ENCODE data around the gene NAT16. TPM values are rescaled to one million over a fixed set of nuclear protein-coding genes. Genes with fewer than 3 reads are reported as not detected.

The NAT16 gene
- total and polyA plus RNA-seq, 10 of the 15 experiments (the other 5 are each of a cell fraction or from before 2014, with no cell fraction given), result not detected

DNA sequence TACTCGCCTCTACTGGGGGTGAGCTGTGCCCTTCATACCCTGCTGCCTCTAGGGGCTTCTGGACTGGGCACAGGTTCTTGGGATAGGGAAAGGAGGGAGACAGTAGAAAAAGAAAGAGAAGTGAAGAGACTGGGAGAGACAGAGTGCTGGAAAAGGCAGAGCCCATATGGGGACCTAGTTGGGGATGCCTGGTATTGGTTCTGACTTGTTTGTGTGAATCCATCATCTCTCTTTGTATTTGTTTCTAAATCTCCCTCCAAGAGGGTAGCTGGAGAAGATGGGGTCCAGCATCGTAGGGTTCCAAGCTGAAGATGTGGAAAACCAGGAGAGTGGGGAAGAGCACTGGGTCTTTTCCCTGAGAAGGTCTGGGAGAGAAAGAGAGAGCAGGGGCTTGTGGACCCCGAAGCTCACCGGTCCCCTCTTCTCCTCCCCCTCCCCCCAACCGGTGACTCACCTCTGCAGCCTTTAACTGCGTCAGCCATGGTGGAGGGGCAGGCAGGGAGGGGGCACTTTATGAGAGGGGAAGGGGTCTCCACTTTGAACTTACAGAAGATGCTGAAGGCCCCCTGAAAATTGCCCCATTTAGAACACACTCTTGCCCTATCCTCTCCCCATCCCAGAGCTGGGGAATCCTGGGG is 11.6 kb downstream of the NAT16 start:
- H4K20me1 ChIP-seq (ENCODE audit: control insufficient read depth, insufficient read depth), result no peaks in the 10 kb centered on the region
- ChIA-PET POLR2A (interaction anchor here (0.7 kb wide), 1 partner anchor 24 kb away, joined by 4 read pairs; no protein-coding TSS in a partner anchor), SMC1A (ENCODE audit: uncharacterized antibody, unreplicated experiment) (interaction anchor here (1.2 to 1.8 kb wide), 2 partner anchors 24 to 26 kb away, joined by 4 to 9 read pairs; no protein-coding TSS in a partner anchor), RAD21 (ENCODE audit: unreplicated experiment) (interaction anchor here (0.7 to 1.8 kb wide), 2 partner anchors 25 to 1220 kb away, joined by 3 to 12 read pairs; no protein-coding TSS in a partner anchor), CTCF (interaction anchor here (0.6 to 6.1 kb wide), 3 partner anchors 27 to 34 kb away, joined by 4 to 80 read pairs (median 4); no protein-coding TSS in a partner anchor)
- H3K4me3 ChIP-seq, result no peak overlapping the region
- H3K27me3 ChIP-seq (replicated peaks in 1 of 2; ENCODE audit: control insufficient read depth in 2 of 2, insufficient read depth in 2 of 2, low read length in 1 of 2), result peaks cover 36 to 41% of the 10 kb centered on the region in 2 experiments
- TF ChIP-seq SMAD1 (IDR thresholded peaks at IDR 0.05; ENCODE audit: low read depth, partially characterized antibody) (no peak), ZZZ3 (IDR thresholded peaks at IDR 0.05; ENCODE audit: control insufficient read depth, insufficient read length, low read depth) (no peak), JUND (IDR thresholded peaks at IDR 0.05; ENCODE audit: low read depth, low read length) (no peak), NFXL1 (IDR thresholded peaks at IDR 0.05; ENCODE audit: borderline replicate concordance) (no peak), BRCA1 (IDR thresholded peaks at IDR 0.05; ENCODE audit: low read depth, low read length) (no peak), SMC3 (IDR thresholded peaks at IDR 0.05; ENCODE audit: borderline replicate concordance, low read length) (no peak), NBN (IDR thresholded peaks at IDR 0.05) (no peak), POLR2A (IDR thresholded peaks at IDR 0.05; ENCODE audit: low read depth, low read length) (no peak), CEBPB (IDR thresholded peaks at IDR 0.05; ENCODE audit: borderline replicate concordance in 1 of 2, low read depth in 2 of 2, low read length in 2 of 2) (no peak), ASH2L (IDR thresholded peaks at IDR 0.05; ENCODE audit: borderline replicate concordance, low read depth) (no peak), JUNB (IDR thresholded peaks at IDR 0.05) (no peak)
- TF ChIP-seq, protein P1, sequence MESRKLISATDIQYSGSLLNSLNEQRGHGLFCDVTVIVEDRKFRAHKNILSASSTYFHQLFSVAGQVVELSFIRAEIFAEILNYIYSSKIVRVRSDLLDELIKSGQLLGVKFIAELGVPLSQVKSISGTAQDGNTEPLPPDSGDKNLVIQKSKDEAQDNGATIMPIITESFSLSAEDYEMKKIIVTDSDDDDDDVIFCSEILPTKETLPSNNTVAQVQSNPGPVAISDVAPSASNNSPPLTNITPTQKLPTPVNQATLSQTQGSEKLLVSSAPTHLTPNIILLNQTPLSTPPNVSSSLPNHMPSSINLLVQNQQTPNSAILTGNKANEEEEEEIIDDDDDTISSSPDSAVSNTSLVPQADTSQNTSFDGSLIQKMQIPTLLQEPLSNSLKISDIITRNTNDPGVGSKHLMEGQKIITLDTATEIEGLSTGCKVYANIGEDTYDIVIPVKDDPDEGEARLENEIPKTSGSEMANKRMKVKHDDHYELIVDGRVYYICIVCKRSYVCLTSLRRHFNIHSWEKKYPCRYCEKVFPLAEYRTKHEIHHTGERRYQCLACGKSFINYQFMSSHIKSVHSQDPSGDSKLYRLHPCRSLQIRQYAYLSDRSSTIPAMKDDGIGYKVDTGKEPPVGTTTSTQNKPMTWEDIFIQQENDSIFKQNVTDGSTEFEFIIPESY (IDR thresholded peaks at IDR 0.05), result no peak
- TF ChIP-seq, protein P2, sequence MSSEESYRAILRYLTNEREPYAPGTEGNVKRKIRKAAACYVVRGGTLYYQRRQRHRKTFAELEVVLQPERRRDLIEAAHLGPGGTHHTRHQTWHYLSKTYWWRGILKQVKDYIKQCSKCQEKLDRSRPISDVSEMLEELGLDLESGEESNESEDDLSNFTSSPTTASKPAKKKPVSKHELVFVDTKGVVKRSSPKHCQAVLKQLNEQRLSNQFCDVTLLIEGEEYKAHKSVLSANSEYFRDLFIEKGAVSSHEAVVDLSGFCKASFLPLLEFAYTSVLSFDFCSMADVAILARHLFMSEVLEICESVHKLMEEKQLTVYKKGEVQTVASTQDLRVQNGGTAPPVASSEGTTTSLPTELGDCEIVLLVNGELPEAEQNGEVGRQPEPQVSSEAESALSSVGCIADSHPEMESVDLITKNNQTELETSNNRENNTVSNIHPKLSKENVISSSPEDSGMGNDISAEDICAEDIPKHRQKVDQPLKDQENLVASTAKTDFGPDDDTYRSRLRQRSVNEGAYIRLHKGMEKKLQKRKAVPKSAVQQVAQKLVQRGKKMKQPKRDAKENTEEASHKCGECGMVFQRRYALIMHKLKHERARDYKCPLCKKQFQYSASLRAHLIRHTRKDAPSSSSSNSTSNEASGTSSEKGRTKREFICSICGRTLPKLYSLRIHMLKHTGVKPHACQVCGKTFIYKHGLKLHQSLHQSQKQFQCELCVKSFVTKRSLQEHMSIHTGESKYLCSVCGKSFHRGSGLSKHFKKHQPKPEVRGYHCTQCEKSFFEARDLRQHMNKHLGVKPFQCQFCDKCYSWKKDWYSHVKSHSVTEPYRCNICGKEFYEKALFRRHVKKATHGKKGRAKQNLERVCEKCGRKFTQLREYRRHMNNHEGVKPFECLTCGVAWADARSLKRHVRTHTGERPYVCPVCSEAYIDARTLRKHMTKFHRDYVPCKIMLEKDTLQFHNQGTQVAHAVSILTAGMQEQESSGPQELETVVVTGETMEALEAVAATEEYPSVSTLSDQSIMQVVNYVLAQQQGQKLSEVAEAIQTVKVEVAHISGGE (CRISPR knock-in tag; IDR thresholded peaks at IDR 0.05), result no peak
- TF ChIP-seq, protein P3, sequence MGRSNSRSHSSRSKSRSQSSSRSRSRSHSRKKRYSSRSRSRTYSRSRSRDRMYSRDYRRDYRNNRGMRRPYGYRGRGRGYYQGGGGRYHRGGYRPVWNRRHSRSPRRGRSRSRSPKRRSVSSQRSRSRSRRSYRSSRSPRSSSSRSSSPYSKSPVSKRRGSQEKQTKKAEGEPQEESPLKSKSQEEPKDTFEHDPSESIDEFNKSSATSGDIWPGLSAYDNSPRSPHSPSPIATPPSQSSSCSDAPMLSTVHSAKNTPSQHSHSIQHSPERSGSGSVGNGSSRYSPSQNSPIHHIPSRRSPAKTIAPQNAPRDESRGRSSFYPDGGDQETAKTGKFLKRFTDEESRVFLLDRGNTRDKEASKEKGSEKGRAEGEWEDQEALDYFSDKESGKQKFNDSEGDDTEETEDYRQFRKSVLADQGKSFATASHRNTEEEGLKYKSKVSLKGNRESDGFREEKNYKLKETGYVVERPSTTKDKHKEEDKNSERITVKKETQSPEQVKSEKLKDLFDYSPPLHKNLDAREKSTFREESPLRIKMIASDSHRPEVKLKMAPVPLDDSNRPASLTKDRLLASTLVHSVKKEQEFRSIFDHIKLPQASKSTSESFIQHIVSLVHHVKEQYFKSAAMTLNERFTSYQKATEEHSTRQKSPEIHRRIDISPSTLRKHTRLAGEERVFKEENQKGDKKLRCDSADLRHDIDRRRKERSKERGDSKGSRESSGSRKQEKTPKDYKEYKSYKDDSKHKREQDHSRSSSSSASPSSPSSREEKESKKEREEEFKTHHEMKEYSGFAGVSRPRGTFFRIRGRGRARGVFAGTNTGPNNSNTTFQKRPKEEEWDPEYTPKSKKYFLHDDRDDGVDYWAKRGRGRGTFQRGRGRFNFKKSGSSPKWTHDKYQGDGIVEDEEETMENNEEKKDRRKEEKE (IDR thresholded peaks at IDR 0.05), result no peak
- TF ChIP-seq, protein P4, sequence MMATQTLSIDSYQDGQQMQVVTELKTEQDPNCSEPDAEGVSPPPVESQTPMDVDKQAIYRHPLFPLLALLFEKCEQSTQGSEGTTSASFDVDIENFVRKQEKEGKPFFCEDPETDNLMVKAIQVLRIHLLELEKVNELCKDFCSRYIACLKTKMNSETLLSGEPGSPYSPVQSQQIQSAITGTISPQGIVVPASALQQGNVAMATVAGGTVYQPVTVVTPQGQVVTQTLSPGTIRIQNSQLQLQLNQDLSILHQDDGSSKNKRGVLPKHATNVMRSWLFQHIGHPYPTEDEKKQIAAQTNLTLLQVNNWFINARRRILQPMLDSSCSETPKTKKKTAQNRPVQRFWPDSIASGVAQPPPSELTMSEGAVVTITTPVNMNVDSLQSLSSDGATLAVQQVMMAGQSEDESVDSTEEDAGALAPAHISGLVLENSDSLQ (IDR thresholded peaks at IDR 0.05), result no peak
- H3K9ac ChIP-seq (ENCODE audit: control insufficient read depth, insufficient read depth, low read length), result no peak overlapping the region
- H3K4me1 ChIP-seq (ENCODE audit: control insufficient read depth, insufficient read depth, low read length), result peaks cover 11% of the 10 kb centered on the region
- no peak for ATAC-seq
- no TSS peak for BruUV-seq (replicated peaks)
- intact Hi-C loops (cut with micrococcal nuclease; ENCODE audit: unreplicated experiment), result loop anchor here (1.0 kb wide), 2 partner anchors 20 to 24 kb away; no protein-coding TSS in a partner anchor
- 7% methylated on average over 4 of the region's 6 CpGs for WGBS (ENCODE audit: insufficient coverage, insufficient replicate concordance, low lambda C conversion rate, missing lambda C conversion rate)
- H3K79me2 ChIP-seq (ENCODE audit: control insufficient read depth, insufficient read depth, low read length), result no peaks in the 10 kb centered on the region
- no peak overlapping the region for H3K4me2 ChIP-seq (ENCODE audit: control insufficient read depth, insufficient read depth)
- no peak overlapping the region for H2AFZ ChIP-seq (ENCODE audit: control insufficient read depth, low read depth, low read length)
- in situ Hi-C loops (cut with MboI), result no loop called here
- no peak for DNase-seq (ENCODE audit: low read depth, low spot score)
- H3K27ac ChIP-seq (ENCODE audit: control insufficient read depth, insufficient read depth), result no peak overlapping the region
- FAIRE-seq, result no peak
- no peaks in the 10 kb centered on the region for H3K36me3 ChIP-seq (ENCODE audit: control insufficient read depth in 2 of 2, insufficient read depth in 2 of 2, low read length in 1 of 2)
- no peaks in the 10 kb centered on the region; the same call in 2 of the 3 replicates for H3K9me3 ChIP-seq (replicated peaks; ENCODE audit: control insufficient read depth, insufficient read depth, low read length)

Data from GM12878 (cell line).